HL-60/S4 (cell line): ENCODE results near the gene KNDC1.
"Not testable (repeated sequence)": the region's sequence is repeated elsewhere in the genome, so short reads cannot be mapped to it uniquely, and the experiment has no call there.

Experiments used
- in situ Hi-C: fragments of 300-500 bp; cut with MboI; formaldehyde crosslinking; loops from 2 replicates; pipeline ENCODE4 v1.14.3; 2022; ENCODE audit warnings: low sequenced_read_pairs

The KNDC1 gene

GRCh38 chr10:133159950-133160825 is at the start of gene KNDC1:
Gene KNDC1, plus strand, starts transcription at chr10:133160219. Its CDS starts 249 bp downstream, at chr10:133160468.
- in situ Hi-C loops = no loop called here

GRCh38 chr10:133110609-133111275 is 49.3 kb upstream of the KNDC1 start:
- in situ Hi-C loops = no loop called here

- in situ Hi-C loops = not testable (repeated sequence)
These were observed 48.4 kb upstream of the KNDC1 start for GRCh38 chr10:133111640-133112039.

- in situ Hi-C loops = no loop called here
These were observed 46.7 kb upstream of the KNDC1 start for GRCh38 chr10:133113146-133113830.

DNA sequence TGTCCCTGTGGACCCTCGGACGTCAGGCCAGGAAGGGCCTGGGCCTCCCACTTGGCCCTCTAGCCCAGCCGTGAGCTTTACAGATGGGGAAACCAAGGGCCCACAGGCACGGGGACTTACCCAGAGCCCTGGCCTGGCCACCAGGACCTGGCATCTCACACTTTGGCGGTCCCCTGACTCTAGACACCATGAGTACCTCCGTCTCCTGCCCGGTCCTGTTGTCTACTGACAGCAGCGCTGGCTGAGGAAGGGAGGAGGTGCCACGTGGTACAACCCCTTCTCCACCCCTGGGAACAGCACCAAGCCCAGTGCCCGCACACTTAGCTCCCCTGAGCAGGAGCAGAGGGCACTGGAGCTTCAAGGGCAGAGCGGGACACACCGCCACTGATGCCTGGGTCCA is 46.2 kb upstream of the KNDC1 start:
- in situ Hi-C loops = no loop called here

- in situ Hi-C loops = no loop called here
These were observed 45.8 kb upstream of the KNDC1 start for GRCh38 chr10:133114251-133114650.

DNA sequence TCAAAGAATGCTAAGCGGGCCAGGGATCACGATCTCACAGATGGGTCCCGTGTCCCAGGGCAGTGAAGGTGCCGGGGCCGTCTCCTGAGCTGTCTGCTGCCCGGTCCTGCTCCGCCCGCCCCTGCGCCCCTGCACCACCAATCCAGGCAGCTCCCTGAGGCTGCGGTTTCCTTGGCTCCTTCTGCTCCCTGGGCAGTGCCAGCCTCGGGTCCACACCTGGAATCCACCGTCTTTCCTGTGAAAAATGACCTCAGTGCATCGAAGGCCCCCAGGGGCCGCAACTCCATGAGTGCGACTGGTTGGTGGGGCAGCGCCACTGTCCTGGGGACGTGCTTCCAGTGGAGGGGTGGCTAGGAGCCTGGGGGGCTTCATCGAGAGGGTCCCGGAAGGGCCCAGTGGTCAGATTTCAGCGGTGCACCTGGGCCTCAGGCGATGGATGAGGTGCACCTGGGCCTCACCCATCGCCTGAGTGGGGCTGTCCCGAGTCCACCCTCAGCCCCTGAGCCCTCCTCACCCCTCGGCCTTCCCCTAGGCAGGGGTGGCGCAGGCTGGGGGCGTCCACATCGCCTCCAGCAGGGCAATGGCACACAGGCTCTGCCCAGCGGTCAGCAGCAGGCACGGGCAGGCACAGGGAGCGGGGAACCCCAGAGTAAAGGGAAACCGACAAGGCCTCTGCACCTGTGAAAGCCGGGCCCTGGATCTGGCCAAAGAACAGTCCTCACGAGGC is 45.1 kb upstream of the KNDC1 start:
- in situ Hi-C loops = no loop called here

- in situ Hi-C loops = no loop called here
These were observed 44.6 kb upstream of the KNDC1 start for GRCh38 chr10:133115453-133115842.

DNA sequence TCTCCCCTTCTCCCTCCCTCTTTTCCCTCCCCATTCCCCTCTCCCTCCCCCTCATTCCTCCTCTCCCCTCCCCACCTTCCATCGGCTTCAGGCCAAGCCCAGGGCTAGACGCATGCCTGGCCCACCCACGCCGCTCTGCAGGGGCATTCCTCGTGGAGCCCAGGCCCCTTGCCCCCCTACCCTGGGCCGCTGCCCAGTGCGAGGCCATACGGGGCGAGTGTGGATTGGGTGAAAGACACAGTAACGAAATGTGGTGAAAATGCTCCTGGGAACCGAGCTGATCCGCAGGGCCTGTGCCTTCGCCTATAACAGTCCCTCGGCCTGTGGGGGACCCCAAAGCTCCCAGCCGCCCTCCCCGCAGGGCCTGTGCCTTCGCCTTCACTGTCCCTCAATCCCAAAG is 44.0 kb upstream of the KNDC1 start:
- in situ Hi-C loops = no loop called here

GRCh38 chr10:133116455-133116854 is 43.6 kb upstream of the KNDC1 start:
- in situ Hi-C loops = no loop called here

GRCh38 chr10:133117036-133117687 is 42.9 kb upstream of the KNDC1 start:
- in situ Hi-C loops = no loop called here

DNA sequence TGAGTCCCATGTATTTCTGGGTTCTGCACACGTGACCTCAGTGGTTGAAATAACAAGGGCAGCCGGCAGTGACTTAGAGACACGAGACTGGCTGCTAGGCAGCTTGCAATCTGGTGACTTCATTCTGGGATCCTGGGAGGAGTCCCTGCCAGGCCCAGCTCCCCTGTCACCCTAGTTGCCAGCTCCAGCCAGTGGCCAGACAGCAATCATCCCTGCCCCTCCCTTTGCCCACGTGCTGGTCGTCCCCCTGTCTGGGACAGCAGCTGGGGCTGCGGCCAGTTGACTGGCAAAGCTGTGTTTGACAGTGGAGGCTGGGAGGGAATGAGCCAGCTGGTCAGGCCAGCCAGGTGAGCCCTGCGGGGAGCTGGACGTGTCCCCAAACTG is 42.3 kb upstream of the KNDC1 start:
- in situ Hi-C loops = no loop called here

GRCh38 chr10:133121479-133121878 is 38.5 kb upstream of the KNDC1 start:
- in situ Hi-C loops = no loop called here

DNA sequence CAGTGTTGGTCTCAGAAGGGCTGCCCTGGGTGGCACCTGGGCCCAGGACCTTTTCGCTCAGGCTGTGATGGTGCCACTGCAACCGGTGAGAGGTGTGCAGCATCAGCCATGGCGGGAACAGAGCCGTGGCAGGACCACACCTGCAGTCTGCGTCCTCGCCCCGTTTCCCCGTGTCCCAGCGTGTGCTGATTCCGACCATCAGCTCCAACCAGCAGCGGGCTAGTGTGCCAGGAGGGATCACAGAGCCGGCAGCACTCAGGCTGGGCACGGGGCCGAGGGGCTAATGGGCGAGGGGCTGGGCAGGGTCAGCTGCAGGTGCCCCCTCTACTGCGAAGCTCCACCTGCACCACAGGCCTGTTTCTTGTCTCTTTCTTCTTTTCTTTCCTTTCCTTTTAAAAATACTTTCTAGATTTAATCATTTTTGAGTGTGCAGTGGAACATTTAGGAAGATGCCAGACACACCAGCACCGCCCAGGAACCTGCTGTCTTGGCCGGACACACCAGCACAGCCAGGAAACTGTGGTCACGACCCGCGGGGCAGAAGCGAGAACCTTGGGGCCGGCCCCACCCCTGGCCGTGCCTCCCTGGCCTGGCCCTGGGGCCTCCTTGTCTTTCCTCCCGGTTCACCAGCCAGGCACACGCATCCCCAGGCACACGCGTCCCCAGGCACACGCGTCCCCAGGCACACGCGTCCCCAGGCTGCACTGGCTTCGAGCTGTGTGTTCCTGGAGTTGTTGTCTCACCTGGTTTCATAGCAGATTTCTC is 37.7 kb upstream of the KNDC1 start:
- in situ Hi-C loops = no loop called here

GRCh38 chr10:133123050-133123745 is 36.8 kb upstream of the KNDC1 start:
- in situ Hi-C loops = no loop called here

DNA sequence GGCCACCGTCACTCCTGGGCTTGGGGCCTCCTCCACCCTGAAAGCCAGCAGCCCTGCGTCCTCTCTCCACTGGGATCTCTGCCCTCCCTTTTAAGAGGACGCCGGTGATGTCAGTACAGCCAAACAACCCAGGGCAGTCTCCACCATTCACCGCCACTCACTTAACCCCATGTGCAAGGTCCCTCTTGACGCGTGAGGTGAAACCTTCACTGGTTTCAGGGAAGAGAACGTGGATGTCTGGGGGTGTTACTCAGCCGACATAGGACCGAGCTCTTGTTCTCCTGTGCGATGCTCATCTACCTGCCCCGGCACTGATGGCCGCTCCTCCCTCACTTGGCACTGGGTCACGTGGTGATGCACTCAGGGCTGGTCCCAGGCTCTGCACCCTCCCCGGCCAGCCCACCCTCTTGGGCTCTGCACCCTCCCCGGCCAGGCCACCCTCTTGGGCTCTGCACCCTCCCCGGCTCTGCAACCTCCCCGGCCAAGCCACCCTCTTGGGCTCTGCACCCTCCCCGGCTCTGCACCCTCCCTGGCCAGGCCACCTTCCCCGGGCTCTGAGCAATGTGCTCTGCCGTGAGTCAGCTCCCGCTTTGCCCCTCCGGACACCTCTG is 36.2 kb upstream of the KNDC1 start:
- in situ Hi-C loops = no loop called here

DNA sequence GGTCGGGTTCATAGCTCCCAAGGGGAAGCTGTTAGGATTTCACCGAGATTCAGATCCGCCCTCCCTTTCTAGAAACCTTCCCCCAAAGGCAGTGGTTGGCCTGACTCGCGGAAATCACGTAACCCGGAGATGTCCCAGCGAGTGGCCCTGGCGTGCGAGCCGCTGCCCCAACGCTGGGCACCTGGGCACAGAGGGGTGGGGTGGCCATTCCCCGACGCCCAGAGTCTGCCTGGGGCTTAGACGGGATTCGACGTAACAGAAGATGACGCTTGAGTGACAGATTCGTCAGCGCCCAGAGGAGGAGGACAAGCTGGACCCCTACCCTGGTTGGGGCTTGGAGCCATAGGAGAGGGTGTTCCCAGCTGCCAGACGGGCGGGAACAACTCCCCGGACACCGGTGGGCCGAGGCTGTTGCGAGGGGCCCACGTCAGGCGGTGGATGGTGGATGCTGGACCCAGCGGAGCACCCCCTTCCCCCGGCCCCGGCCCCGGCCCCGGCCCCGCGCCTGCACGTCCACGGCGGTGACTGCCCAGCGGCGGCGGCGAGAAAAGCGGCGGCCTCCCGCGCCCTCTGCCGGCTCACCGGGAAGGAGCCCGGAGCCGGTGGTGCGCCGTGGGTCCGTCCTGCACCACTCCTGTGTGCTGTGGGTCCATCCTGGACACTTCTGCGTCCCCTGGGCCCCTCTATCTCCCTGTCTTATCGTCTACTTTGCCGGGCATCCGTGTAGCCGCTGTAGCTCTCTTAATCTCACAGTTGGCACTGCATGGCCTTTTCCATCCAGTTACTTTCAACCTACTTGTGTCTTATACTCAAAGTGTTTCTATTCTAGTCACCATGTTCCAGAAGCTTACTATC is 35.4 kb upstream of the KNDC1 start:
- in situ Hi-C loops = no loop called here

DNA sequence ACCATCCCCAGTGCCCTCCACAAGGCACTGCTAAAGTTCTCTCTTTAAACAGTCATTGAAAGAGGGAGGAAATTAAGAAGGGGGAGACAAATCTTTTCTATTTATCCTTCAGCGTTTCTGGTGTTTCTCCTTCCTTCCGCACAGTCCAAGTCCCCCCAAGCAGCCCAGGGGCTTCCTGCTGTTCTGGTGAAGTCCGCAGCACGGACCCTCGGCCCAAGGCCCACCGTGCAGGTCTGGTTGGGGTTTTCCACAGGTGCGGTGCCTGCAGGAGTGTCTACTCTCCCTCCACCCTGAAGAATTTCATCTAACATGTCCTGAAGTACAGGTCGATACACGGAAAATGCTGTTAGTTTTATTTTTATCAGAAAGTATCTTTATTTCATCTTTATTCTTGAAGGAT is 34.1 kb upstream of the KNDC1 start:
- in situ Hi-C loops = no loop called here
